Measurements from ENCODE around the gene NHLRC1. TPM values are rescaled to one million over a fixed set of nuclear protein-coding genes. Genes with fewer than 3 reads are reported as not detected.

The NHLRC1 gene
- total and polyA plus RNA-seq, 2 of the 13 experiments (the other 11 are each of a cell fraction or from before 2014, with no cell fraction given) = 0.04 to 0.11 TPM

GRCh38 chr6:18147160-18147559 is 24.7 kb upstream of the NHLRC1 start (continued):
- TF ChIP-seq ZBTB10 (CRISPR knock-in tag; IDR thresholded peaks at IDR 0.05; ENCODE audit: borderline replicate concordance) = no peak
- TF ChIP-seq SRSF1 (optimal IDR thresholded peaks at IDR 0.05; ENCODE audit: low read depth, low read length) = no peak
- TF ChIP-seq LCORL (IDR thresholded peaks at IDR 0.05) = peak; percentile 51; the same call in 1 of the 2 replicates
- no peak for TF ChIP-seq LCORL (CRISPR knock-in tag; IDR thresholded peaks at IDR 0.05)
- no peak for TF ChIP-seq IKZF4 (CRISPR knock-in tag; IDR thresholded peaks at IDR 0.05; ENCODE audit: borderline replicate concordance, low read depth, not compliant biosample characterization)
- TF ChIP-seq NFYC (CRISPR knock-in tag; IDR thresholded peaks at IDR 0.05) = no peak
- TF ChIP-seq NR0B2 (CRISPR knock-in tag; IDR thresholded peaks at IDR 0.05) = no peak
- no peak for TF ChIP-seq ZNF563 (CRISPR knock-in tag; IDR thresholded peaks at IDR 0.05)
- no peak for TF ChIP-seq ZNF710 (CRISPR knock-in tag; IDR thresholded peaks at IDR 0.05; ENCODE audit: borderline replicate concordance)
- no peak for TF ChIP-seq ZNF790 (CRISPR knock-in tag; IDR thresholded peaks at IDR 0.05; ENCODE audit: borderline replicate concordance)
- no peak for TF ChIP-seq ZNF101 (CRISPR knock-in tag; IDR thresholded peaks at IDR 0.05; ENCODE audit: borderline replicate concordance, low read depth)
- TF ChIP-seq SP1 (IDR thresholded peaks at IDR 0.05) = no peak
- no peak for TF ChIP-seq SP1 (CRISPR knock-in tag; IDR thresholded peaks at IDR 0.05)
- no peak for TF ChIP-seq TAF15 (IDR thresholded peaks at IDR 0.05; ENCODE audit: low read depth, low read length, poor library complexity, severe bottlenecking)
- TF ChIP-seq CHD2 (IDR thresholded peaks at IDR 0.05; ENCODE audit: low read depth, low read length) = no peak
- TF ChIP-seq MYPOP (CRISPR knock-in tag; IDR thresholded peaks at IDR 0.05) = no peak
- peak; percentile 37; the same call in 1 of the 2 replicates for TF ChIP-seq NCOR1 (IDR thresholded peaks at IDR 0.05; ENCODE audit: borderline replicate concordance, low read length)
- TF ChIP-seq ZFP1 (CRISPR knock-in tag; IDR thresholded peaks at IDR 0.05) = no peak
- no peak for TF ChIP-seq ZNF329 (CRISPR knock-in tag; IDR thresholded peaks at IDR 0.05; ENCODE audit: low read depth)
